Parathyroid adenoma (tissue), 2 donors: ENCODE measurements around the gene ALG5.

Experiments
- H2AFZ ChIP-seq: fragments of 300-600 bp; sonication (generic); one replicate; pipeline ENCODE4 v1.7.0; 2017; ENCODE audit warnings: antibody characterized with exemption, mild to moderate bottlenecking
- H3K27ac ChIP-seq: fragments of 300-600 bp; sonication (generic); one replicate; pipeline ENCODE4 v1.7.0; 2017
- H3K27me3 ChIP-seq: fragments of 300-600 bp; sonication (generic); one replicate; pipeline ENCODE4 v1.7.0; 2017; ENCODE audit warnings: low read length; ENCODE audit not compliant: control insufficient read depth, insufficient read depth
- H3K36me3 ChIP-seq: fragments of 300-600 bp; sonication (generic); one replicate; pipeline ENCODE4 v1.7.0; 2017; ENCODE audit warnings: low read length; ENCODE audit not compliant: control insufficient read depth, insufficient read depth
- H3K4me1 ChIP-seq: fragments of 300-600 bp; sonication (generic); one replicate; pipeline ENCODE4 v1.7.0; 2017; ENCODE audit warnings: control low read depth
- H3K4me2 ChIP-seq: fragments of 300-600 bp; sonication (generic); one replicate; pipeline ENCODE4 v1.7.0; 2017; ENCODE audit warnings: low read length
- H3K4me3 ChIP-seq: fragments of 300-600 bp; sonication (generic); one replicate; pipeline ENCODE4 v1.7.0; 2017; ENCODE audit warnings: low read depth, low read length
- H3K79me2 ChIP-seq: fragments of 300-600 bp; sonication (generic); one replicate; pipeline ENCODE4 v1.7.0; 2017; ENCODE audit warnings: control low read depth
- H3K9ac ChIP-seq: fragments of 300-600 bp; sonication (generic); one replicate; pipeline ENCODE4 v1.7.0; 2017; ENCODE audit warnings: mild to moderate bottlenecking
- H3K9me3 ChIP-seq: fragments of 300-600 bp; sonication (generic); one replicate; pipeline ENCODE4 v1.7.0; 2017; ENCODE audit warnings: low read length; ENCODE audit not compliant: control insufficient read depth
- TF ChIP-seq, protein P1 (sequence below): fragments of 300-600 bp; sonication (generic); IDR thresholded peaks from one replicate; pipeline ENCODE4 v1.7.0; 2017; ENCODE audit warnings: antibody characterized with exemption, mild to moderate bottlenecking
- donor health status: primary hyperparathyroidism.

The ALG5 gene

DNA sequence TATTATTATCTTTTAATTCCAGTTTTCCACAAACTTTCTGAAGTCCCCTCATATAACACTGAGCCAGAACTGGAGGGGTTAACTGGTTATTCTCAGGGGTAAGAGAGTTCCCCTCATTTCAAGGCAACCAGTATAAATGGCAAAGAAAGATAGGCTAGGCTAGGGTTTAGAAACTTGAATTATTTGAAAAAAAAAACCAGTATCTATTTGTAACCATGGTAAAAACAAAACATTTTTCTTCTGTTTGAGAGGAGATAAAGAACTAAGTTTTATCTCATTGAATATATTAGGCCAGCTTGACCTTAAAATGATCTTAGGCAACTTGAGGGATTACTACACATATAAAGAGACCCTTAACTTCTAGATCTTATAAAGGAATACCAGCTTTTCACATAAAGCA, 40.8 kb upstream of the ALG5 start:
- TF ChIP-seq, protein P1, sequence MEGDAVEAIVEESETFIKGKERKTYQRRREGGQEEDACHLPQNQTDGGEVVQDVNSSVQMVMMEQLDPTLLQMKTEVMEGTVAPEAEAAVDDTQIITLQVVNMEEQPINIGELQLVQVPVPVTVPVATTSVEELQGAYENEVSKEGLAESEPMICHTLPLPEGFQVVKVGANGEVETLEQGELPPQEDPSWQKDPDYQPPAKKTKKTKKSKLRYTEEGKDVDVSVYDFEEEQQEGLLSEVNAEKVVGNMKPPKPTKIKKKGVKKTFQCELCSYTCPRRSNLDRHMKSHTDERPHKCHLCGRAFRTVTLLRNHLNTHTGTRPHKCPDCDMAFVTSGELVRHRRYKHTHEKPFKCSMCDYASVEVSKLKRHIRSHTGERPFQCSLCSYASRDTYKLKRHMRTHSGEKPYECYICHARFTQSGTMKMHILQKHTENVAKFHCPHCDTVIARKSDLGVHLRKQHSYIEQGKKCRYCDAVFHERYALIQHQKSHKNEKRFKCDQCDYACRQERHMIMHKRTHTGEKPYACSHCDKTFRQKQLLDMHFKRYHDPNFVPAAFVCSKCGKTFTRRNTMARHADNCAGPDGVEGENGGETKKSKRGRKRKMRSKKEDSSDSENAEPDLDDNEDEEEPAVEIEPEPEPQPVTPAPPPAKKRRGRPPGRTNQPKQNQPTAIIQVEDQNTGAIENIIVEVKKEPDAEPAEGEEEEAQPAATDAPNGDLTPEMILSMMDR: no peak
- Histone ChIP-seq H3K27ac (no peak overlapping the region), H3K9me3 (no peaks in the 10 kb centered on the region), H3K4me2 (no peak overlapping the region), H3K36me3 (no peaks in the 10 kb centered on the region), H3K27me3 (no peaks in the 10 kb centered on the region), H3K79me2 (no peaks in the 10 kb centered on the region), H3K9ac (no peak overlapping the region), H2AFZ (no peak overlapping the region), H3K4me3 (no peak overlapping the region), H3K4me1 (no peaks in the 10 kb centered on the region)

- no peaks in the 10 kb centered on the region for H3K9me3 ChIP-seq
- no peaks in the 10 kb centered on the region for H3K4me1 ChIP-seq
- H3K27me3 ChIP-seq: no peaks in the 10 kb centered on the region
- TF ChIP-seq, protein P1: no peak
- no peak overlapping the region for H3K9ac ChIP-seq
- no peak overlapping the region for H3K4me2 ChIP-seq
- no peaks in the 10 kb centered on the region for H3K79me2 ChIP-seq
- no peaks in the 10 kb centered on the region for H3K36me3 ChIP-seq
- no peak overlapping the region for H3K4me3 ChIP-seq
- no peak overlapping the region for H3K27ac ChIP-seq
- H2AFZ ChIP-seq: no peak overlapping the region
These were observed 38.1 kb upstream of the ALG5 start for GRCh38 chr13:37037241-37037640.

- no peaks in the 10 kb centered on the region for H3K36me3 ChIP-seq
- TF ChIP-seq, protein P1: no peak
- H3K9ac ChIP-seq: no peak overlapping the region
- H3K9me3 ChIP-seq: no peaks in the 10 kb centered on the region
- H3K4me2 ChIP-seq: no peak overlapping the region
- H3K27ac ChIP-seq: no peak overlapping the region
- no peaks in the 10 kb centered on the region for H3K27me3 ChIP-seq
- no peak overlapping the region for H2AFZ ChIP-seq
- no peaks in the 10 kb centered on the region for H3K4me1 ChIP-seq
- H3K4me3 ChIP-seq: no peak overlapping the region
- H3K79me2 ChIP-seq: no peaks in the 10 kb centered on the region
These were observed 30.5 kb upstream of the ALG5 start for GRCh38 chr13:37029617-37030016.

DNA sequence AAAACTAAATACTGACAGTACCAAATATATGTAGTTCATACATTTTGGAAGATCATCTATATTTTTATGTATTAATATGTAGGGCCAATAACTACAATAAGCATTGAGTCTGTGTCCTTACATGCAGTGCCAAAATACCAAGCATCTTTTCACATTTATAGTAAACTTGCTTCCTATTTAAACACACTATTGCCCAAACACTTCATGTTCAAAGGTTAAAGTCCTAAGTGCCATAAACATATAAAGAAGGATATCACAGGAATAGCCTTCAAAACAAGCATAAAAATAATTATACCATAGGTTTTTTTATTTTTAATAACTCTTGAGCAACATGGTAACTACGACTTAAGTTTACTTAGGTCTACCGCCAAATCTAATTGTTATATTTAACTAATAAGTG, 28.5 kb upstream of the ALG5 start:
- Histone ChIP-seq H3K9ac (no peak overlapping the region), H3K27me3 (no peaks in the 10 kb centered on the region), H3K4me1 (no peaks in the 10 kb centered on the region), H2AFZ (no peak overlapping the region), H3K79me2 (no peaks in the 10 kb centered on the region), H3K36me3 (no peaks in the 10 kb centered on the region), H3K27ac (no peak overlapping the region), H3K4me2 (no peak overlapping the region), H3K9me3 (no peaks in the 10 kb centered on the region), H3K4me3 (no peak overlapping the region)
- TF ChIP-seq, protein P1: no peak

GRCh38 chr13:37026771-37027170, 27.6 kb upstream of the ALG5 start:
- H3K4me1 ChIP-seq: no peaks in the 10 kb centered on the region
- no peak overlapping the region for H3K4me2 ChIP-seq
- TF ChIP-seq, protein P1: no peak
- H2AFZ ChIP-seq: no peak overlapping the region
- H3K27ac ChIP-seq: no peak overlapping the region
- H3K36me3 ChIP-seq: no peaks in the 10 kb centered on the region
- no peaks in the 10 kb centered on the region for H3K27me3 ChIP-seq
- H3K9ac ChIP-seq: no peak overlapping the region
- H3K4me3 ChIP-seq: no peak overlapping the region
- no peaks in the 10 kb centered on the region for H3K79me2 ChIP-seq
- no peaks in the 10 kb centered on the region for H3K9me3 ChIP-seq
